Upper lobe of left lung (tissue), 4 donors: ENCODE results near the gene MSH3.

Experiments
- EP300 ChIP-seq, 4 donors: sonication (generic); formaldehyde crosslinking; IDR thresholded peaks; one replicate each; pipeline ENCODE4 v1.5.1; 2017; ENCODE audit warnings: antibody characterized with exemption in 4 of 4, control low read depth in 2 of 4
- POLR2A ChIP-seq, 4 donors: fragments of 450-650 bp; IDR thresholded peaks; one replicate each; pipeline ENCODE4 v1.5.1; 2016 to 2017; ENCODE audit warnings: antibody characterized with exemption in 4 of 4, mild to moderate bottlenecking in 2 of 4
- POLR2AphosphoS5 ChIP-seq, 2 donors: sonication (generic); formaldehyde crosslinking; IDR thresholded peaks; one replicate each; pipeline ENCODE4 v1.5.1; 2017; ENCODE audit warnings: antibody characterized with exemption in 2 of 2
- TF ChIP-seq, protein P1 (sequence below), 6 experiments: fragments of 450-650 bp in 4 of 6; fragments of 200-600 bp in 2 of 6; sonication (generic) in 2 of 6; IDR thresholded peaks; one replicate each; pipeline ENCODE4 v1.5.1; 2016 to 2019; ENCODE audit warnings: antibody characterized with exemption in 6 of 6

DNA sequence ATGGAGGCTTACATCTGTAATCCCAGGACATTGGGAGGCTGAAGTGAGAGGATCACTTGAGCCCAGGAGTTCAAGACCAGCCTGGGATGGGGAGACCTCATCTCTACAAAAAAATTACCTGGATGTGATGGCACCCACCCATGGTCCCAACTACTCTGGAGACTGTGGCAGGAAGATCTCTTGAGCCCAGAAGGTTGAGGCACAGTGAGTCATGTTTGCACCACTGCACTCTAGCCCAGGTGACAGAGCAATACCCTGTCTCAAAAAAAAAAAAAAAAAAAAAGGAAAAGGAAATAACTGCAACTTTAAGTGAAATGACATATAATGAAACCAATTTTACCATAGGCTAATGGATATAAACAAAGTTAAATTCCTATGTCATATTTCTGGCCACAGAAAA, 152.5 kb downstream of the MSH3 start:
- TF ChIP-seq, protein P1, sequence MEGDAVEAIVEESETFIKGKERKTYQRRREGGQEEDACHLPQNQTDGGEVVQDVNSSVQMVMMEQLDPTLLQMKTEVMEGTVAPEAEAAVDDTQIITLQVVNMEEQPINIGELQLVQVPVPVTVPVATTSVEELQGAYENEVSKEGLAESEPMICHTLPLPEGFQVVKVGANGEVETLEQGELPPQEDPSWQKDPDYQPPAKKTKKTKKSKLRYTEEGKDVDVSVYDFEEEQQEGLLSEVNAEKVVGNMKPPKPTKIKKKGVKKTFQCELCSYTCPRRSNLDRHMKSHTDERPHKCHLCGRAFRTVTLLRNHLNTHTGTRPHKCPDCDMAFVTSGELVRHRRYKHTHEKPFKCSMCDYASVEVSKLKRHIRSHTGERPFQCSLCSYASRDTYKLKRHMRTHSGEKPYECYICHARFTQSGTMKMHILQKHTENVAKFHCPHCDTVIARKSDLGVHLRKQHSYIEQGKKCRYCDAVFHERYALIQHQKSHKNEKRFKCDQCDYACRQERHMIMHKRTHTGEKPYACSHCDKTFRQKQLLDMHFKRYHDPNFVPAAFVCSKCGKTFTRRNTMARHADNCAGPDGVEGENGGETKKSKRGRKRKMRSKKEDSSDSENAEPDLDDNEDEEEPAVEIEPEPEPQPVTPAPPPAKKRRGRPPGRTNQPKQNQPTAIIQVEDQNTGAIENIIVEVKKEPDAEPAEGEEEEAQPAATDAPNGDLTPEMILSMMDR (IDR thresholded peaks at IDR 0.05): no peak
- TF ChIP-seq POLR2A (IDR thresholded peaks at IDR 0.05) (no peak), EP300 (IDR thresholded peaks at IDR 0.05) (no peak), POLR2AphosphoS5 (IDR thresholded peaks at IDR 0.05) (no peak)
